22Rv1 (cell line): ENCODE measurements around the gene NBEAL2.

ENCODE experiments used
- ZFX ChIP-seq: fragments of 450-650 bp; IDR thresholded peaks from 2 replicates; pipeline ENCODE4 v1.6.1; 2017; ENCODE audit warnings: antibody characterized with exemption, borderline replicate concordance
- TF ChIP-seq, protein P1 (sequence below): fragments of 450-650 bp; IDR thresholded peaks from 2 replicates; pipeline ENCODE4 v1.5.1; 2017; ENCODE audit warnings: mild to moderate bottlenecking

DNA sequence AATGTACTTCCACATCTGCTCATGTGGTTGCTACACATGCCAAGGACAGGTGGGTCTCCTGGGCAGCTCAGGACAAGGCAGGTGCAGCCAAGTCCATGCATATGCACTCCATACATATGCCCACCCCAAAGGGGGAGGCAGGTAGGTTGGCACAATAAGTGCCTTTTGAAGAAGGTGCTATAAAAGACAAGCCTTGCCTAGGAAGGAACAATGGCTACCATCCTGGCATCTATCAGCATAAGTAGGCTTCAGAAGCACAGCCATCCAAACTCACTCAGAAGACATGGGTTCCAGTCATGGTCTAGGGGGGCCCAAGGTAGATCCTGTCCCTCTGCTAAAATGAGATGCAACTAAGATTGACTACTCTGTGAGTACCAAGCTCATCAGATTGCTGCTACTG, 34.6 kb downstream of the NBEAL2 start:
- TF ChIP-seq, protein P1, sequence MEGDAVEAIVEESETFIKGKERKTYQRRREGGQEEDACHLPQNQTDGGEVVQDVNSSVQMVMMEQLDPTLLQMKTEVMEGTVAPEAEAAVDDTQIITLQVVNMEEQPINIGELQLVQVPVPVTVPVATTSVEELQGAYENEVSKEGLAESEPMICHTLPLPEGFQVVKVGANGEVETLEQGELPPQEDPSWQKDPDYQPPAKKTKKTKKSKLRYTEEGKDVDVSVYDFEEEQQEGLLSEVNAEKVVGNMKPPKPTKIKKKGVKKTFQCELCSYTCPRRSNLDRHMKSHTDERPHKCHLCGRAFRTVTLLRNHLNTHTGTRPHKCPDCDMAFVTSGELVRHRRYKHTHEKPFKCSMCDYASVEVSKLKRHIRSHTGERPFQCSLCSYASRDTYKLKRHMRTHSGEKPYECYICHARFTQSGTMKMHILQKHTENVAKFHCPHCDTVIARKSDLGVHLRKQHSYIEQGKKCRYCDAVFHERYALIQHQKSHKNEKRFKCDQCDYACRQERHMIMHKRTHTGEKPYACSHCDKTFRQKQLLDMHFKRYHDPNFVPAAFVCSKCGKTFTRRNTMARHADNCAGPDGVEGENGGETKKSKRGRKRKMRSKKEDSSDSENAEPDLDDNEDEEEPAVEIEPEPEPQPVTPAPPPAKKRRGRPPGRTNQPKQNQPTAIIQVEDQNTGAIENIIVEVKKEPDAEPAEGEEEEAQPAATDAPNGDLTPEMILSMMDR, result no peak
- no peak for TF ChIP-seq ZFX
